D721Med (cell line): Measurements from ENCODE around the gene HOXD10.

Experiments used
- DNase-seq: peaks from one replicate; pipeline ENCODE4 v3.0.0; 2011; ENCODE audit warnings: low spot score; ENCODE audit not compliant: insufficient read length
- FAIRE-seq: peaks from 2 replicates; lab custom pipeline; 2011; peaks lifted over from hg19 to GRCh38; lab: Jason Lieb, UNC
- TF ChIP-seq, protein P1 (sequence below): IDR thresholded peaks from 2 replicates; pipeline ENCODE4 v1.5.1; 2012; ENCODE audit warnings: mild to moderate bottlenecking, control low read depth; ENCODE audit not compliant: insufficient read depth; ENCODE audit errors: missing control alignments

The HOXD10 gene

GRCh38 chr2:176142281-176142680 is 25.7 kb downstream of the HOXD10 start:
- TF ChIP-seq, protein P1, sequence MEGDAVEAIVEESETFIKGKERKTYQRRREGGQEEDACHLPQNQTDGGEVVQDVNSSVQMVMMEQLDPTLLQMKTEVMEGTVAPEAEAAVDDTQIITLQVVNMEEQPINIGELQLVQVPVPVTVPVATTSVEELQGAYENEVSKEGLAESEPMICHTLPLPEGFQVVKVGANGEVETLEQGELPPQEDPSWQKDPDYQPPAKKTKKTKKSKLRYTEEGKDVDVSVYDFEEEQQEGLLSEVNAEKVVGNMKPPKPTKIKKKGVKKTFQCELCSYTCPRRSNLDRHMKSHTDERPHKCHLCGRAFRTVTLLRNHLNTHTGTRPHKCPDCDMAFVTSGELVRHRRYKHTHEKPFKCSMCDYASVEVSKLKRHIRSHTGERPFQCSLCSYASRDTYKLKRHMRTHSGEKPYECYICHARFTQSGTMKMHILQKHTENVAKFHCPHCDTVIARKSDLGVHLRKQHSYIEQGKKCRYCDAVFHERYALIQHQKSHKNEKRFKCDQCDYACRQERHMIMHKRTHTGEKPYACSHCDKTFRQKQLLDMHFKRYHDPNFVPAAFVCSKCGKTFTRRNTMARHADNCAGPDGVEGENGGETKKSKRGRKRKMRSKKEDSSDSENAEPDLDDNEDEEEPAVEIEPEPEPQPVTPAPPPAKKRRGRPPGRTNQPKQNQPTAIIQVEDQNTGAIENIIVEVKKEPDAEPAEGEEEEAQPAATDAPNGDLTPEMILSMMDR, result no peak
- DNase-seq (no peak), FAIRE-seq (no peak)

GRCh38 chr2:176145085-176145969 is 28.7 kb downstream of the HOXD10 start:
- TF ChIP-seq, protein P1, result no peak
- no peak for DNase-seq
- FAIRE-seq, result no peak

- FAIRE-seq (no peak), DNase-seq (no peak)
- TF ChIP-seq, protein P1, result no peak
These were observed 29.5 kb downstream of the HOXD10 start for GRCh38 chr2:176146101-176146500.

DNA sequence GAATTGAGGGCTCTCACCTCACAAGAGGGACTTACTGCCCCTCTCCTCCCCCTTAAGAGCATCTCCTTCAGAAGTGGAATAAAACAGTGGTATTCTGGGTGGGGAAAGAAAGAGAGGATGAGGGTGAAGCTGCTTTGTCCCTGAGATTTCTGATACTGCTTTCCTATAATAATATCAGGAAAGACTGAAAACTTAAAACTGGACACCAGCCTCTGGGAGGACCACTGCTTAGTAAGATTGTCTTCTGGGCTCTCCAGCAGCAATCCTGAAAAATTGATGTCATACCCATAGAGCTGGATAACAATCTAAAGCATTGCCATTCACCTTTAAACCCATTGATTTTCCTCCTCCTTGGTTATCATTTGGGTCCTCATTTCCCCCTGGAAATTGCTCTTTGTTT is 30.1 kb downstream of the HOXD10 start:
- DNase-seq (no peak), FAIRE-seq (no peak)
- TF ChIP-seq, protein P1, result no peak

DNA sequence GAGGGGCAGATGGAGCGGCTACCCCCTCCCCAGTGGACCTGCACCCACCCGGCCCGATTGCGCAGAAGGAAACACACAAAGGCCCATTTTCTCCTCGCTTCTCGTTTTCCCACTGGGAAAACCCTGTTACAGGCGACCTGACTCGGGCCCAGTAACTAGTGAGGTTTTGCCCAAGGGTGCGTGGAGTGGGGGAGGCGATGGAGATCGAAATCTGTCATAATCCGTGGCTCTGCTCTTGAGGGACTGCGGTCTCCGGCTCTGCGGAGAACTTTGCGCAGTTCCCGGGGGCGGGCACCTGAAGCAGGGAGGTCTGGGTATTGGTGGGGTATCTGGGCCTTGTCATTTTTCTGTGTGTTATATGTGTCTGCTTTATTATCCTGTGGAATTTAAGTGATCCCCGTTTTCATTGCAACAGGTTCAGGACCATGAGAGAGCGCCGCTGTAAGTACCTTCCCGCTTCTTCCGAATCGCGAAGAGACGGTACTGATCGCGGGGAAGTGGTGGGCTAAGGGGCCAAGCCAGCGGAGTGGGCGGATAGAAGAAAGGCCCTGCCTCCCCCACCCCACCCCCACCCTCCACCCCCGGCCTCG is 30.7 kb downstream of the HOXD10 start:
- DNase-seq (no peak), FAIRE-seq (no peak)
- TF ChIP-seq, protein P1, result no peak

GRCh38 chr2:176147800-176148496 is 31.4 kb downstream of the HOXD10 start:
- TF ChIP-seq, protein P1, result no peak
- FAIRE-seq, result no peak

More at GRCh38 chr2:176147800-176148496, 31.4 kb downstream of the HOXD10 start:
- no peak for DNase-seq
